Smooth muscle cell (in vitro differentiated cells): Measurements from ENCODE around the gene MIER1. TPM values are rescaled to one million over a fixed set of nuclear protein-coding genes. Genes with fewer than 3 reads are reported as not detected.

Experiments
- DNase-seq: peaks from one replicate; lab custom pipeline; 2025; ENCODE audit not compliant: unreplicated experiment; lab: John Stamatoyannopoulos, UW
- H2AFZ ChIP-seq: fragments of 200-600 bp; sonication (generic); 2 replicates; pipeline ENCODE4 v1.6.0; 2016; ENCODE audit warnings: antibody characterized with exemption, low read depth, mild to moderate bottlenecking
- H3F3A ChIP-seq: fragments of 200-600 bp; sonication (generic); 2 replicates; pipeline ENCODE4 v1.6.0; 2017; ENCODE audit warnings: antibody characterized with exemption, low read depth
- H3K27ac ChIP-seq: fragments of 200-600 bp; sonication (generic); 2 replicates; pipeline ENCODE4 v1.5.1; 2016; ENCODE audit warnings: low read depth, mild to moderate bottlenecking
- H3K27me3 ChIP-seq: fragments of 200-600 bp; sonication (generic); 2 replicates; pipeline ENCODE4 v1.6.1; 2016; ENCODE audit warnings: low read depth, mild to moderate bottlenecking
- H3K36me3 ChIP-seq: fragments of 200-600 bp; sonication (generic); 2 replicates; pipeline ENCODE4 v1.5.1; 2016; ENCODE audit warnings: low read depth
- H3K4me1 ChIP-seq: fragments of 200-600 bp; sonication (generic); 2 replicates; pipeline ENCODE4 v1.5.1; 2016; ENCODE audit warnings: low read depth
- H3K4me2 ChIP-seq: fragments of 200-600 bp; sonication (generic); 2 replicates; pipeline ENCODE4 v1.6.0; 2016; ENCODE audit warnings: mild to moderate bottlenecking
- H3K4me3 ChIP-seq: fragments of 200-600 bp; sonication (generic); 2 replicates; pipeline ENCODE4 v1.5.1; 2016; ENCODE audit warnings: mild to moderate bottlenecking
- H3K79me2 ChIP-seq: fragments of 200-600 bp; sonication (generic); 2 replicates; pipeline ENCODE4 v1.6.0; 2016; ENCODE audit warnings: low read depth, mild to moderate bottlenecking
- H3K9ac ChIP-seq: fragments of 200-600 bp; sonication (generic); 2 replicates; pipeline ENCODE4 v1.6.0; 2016; ENCODE audit warnings: low read depth
- H3K9me3 ChIP-seq: fragments of 200-600 bp; sonication (generic); replicated peaks from 2 replicates; pipeline ENCODE4 v1.5.1; 2016; ENCODE audit warnings: low read depth
- H4K20me1 ChIP-seq: fragments of 200-600 bp; sonication (generic); 2 replicates; pipeline ENCODE4 v1.6.0; 2016; ENCODE audit warnings: low read depth
- WGBS: methylation state at CpG from one replicate; pipeline ENCODE4 v1.1.7; 2016; ENCODE audit warnings: low lambda C conversion rate; 5-methylcytosine and 5-hydroxymethylcytosine counted together
- polyA plus RNA-seq: library from polyadenylated mRNA; unstranded; fragments of >200 nt; fragmentation: Nextera tagmentation; extraction: Ambion mirVana; gene quantifications from 2 replicates; pipeline ENCODE4 v1.2.1, GENCODE V29; 2016
- total RNA-seq: library from RNA; depleted of rRNA; stranded (reverse); fragments of >200 nt; gene quantifications from 2 replicates; pipeline ENCODE4 v1.2.3, GENCODE V29; 2014
- TF ChIP-seq, protein P1 (sequence below): fragments of 200-600 bp; sonication (generic); IDR thresholded peaks from 2 replicates; pipeline ENCODE4 v1.5.1; 2017; ENCODE audit warnings: borderline replicate concordance, mild to moderate bottlenecking, antibody characterized with exemption; ENCODE audit not compliant: insufficient read depth, poor library complexity, severe bottlenecking

Gene MIER1
- total and polyA plus RNA-seq, 2 experiments from 2014 or later = 17.4 to 36.1 TPM

DNA sequence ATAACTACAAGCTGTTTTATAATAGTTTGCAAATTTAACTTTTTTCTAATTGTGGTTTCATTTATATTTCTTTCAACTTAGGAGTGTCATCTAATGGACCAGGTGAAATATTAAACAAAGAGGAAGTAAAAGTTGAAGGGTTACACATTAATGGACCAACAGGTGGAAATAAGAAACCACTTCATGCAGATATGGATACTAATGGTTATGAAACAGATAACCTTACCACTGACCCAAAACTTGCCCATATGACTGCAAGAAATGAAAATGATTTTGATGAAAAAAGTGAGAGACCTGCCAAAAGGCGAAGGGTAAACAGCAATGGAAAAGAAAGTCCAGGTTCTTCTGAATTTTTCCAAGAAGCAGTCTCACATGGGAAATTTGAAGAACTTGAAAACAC lies 59.7 kb downstream of the MIER1 start:
- Histone ChIP-seq H3K36me3 (peaks cover 23% of the 10 kb centered on the region), H3K9me3 (no peaks in the 10 kb centered on the region), H3F3A (peaks cover 5% of the 10 kb centered on the region), H2AFZ (no peak overlapping the region), H3K4me3 (no peak overlapping the region), H3K79me2 (no peaks in the 10 kb centered on the region), H4K20me1 (no peaks in the 10 kb centered on the region), H3K27ac (no peak overlapping the region), H3K27me3 (no peaks in the 10 kb centered on the region), H3K4me1 (no peaks in the 10 kb centered on the region), H3K9ac (no peak overlapping the region), H3K4me2 (no peak overlapping the region)
- 100% methylated on average over 1 of the region's 1 CpG for WGBS
- DNase-seq = no peak
- TF ChIP-seq, protein P1, sequence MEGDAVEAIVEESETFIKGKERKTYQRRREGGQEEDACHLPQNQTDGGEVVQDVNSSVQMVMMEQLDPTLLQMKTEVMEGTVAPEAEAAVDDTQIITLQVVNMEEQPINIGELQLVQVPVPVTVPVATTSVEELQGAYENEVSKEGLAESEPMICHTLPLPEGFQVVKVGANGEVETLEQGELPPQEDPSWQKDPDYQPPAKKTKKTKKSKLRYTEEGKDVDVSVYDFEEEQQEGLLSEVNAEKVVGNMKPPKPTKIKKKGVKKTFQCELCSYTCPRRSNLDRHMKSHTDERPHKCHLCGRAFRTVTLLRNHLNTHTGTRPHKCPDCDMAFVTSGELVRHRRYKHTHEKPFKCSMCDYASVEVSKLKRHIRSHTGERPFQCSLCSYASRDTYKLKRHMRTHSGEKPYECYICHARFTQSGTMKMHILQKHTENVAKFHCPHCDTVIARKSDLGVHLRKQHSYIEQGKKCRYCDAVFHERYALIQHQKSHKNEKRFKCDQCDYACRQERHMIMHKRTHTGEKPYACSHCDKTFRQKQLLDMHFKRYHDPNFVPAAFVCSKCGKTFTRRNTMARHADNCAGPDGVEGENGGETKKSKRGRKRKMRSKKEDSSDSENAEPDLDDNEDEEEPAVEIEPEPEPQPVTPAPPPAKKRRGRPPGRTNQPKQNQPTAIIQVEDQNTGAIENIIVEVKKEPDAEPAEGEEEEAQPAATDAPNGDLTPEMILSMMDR = no peak

DNA sequence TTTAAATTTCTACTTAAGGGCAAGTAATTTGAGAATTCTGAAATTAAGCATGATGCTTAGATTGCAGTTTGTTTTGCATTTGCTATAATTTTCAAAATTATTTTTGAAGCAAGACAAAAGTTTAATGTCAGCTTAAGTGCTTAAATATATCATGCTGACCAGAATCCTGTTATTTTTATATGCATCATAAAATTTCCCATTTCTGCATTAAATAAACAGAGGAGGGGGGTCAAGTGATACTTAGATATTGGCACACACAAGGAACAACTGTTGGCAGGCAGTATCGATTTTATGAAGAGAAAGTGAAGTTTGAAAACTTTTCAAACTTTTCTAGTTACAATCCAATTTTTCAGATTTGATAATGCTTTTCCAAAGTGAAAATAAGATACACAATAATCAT lies 61.0 kb downstream of the MIER1 start:
- Histone ChIP-seq H4K20me1 (no peaks in the 10 kb centered on the region), H3K9me3 (no peaks in the 10 kb centered on the region), H3K4me1 (no peaks in the 10 kb centered on the region)

DNA sequence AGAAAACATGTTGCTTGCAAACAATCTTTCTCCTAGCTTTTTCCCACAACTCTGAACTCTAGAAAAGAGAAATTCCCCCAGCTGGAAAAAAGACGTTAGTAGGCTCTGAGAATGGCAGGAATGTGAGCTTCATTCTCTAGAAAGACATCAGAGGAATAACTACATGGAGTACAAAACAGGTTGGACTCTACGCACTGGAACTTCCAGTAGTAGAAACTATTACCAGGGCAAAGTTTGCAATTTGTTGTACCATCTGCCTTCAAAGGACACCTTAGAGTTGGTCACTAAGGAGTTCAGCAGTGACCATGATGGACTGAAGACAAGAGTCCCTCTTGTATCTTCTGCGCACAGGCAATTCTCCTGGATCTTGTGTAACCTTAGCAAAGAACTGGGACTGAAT lies 68.3 kb downstream of the MIER1 start:
- Histone ChIP-seq H2AFZ (no peak overlapping the region), H3K36me3 (no peaks in the 10 kb centered on the region), H3K4me3 (no peak overlapping the region), H4K20me1 (no peaks in the 10 kb centered on the region), H3K27me3 (no peaks in the 10 kb centered on the region), H3F3A (peaks cover 5% of the 10 kb centered on the region), H3K4me1 (no peaks in the 10 kb centered on the region), H3K27ac (no peak overlapping the region), H3K9ac (no peak overlapping the region), H3K4me2 (no peak overlapping the region), H3K9me3 (no peaks in the 10 kb centered on the region), H3K79me2 (no peaks in the 10 kb centered on the region)
- TF ChIP-seq, protein P1 = no peak
- 83% methylated on average over 3 of the region's 3 CpGs for WGBS
- DNase-seq = no peak

More for the DNA sequence above, 61.0 kb downstream of the MIER1 start:
- H3F3A ChIP-seq = peaks cover 5% of the 10 kb centered on the region
- no peak overlapping the region for H2AFZ ChIP-seq
- WGBS = 100% methylated on average over 1 of the region's 1 CpG
- H3K36me3 ChIP-seq = peaks cover 20% of the 10 kb centered on the region
- H3K79me2 ChIP-seq = no peaks in the 10 kb centered on the region
- H3K27ac ChIP-seq = no peak overlapping the region
- H3K4me3 ChIP-seq = no peak overlapping the region
- TF ChIP-seq, protein P1 = no peak
- no peak overlapping the region for H3K9ac ChIP-seq
- no peaks in the 10 kb centered on the region for H3K27me3 ChIP-seq
- no peak for DNase-seq
- no peak overlapping the region for H3K4me2 ChIP-seq

DNA sequence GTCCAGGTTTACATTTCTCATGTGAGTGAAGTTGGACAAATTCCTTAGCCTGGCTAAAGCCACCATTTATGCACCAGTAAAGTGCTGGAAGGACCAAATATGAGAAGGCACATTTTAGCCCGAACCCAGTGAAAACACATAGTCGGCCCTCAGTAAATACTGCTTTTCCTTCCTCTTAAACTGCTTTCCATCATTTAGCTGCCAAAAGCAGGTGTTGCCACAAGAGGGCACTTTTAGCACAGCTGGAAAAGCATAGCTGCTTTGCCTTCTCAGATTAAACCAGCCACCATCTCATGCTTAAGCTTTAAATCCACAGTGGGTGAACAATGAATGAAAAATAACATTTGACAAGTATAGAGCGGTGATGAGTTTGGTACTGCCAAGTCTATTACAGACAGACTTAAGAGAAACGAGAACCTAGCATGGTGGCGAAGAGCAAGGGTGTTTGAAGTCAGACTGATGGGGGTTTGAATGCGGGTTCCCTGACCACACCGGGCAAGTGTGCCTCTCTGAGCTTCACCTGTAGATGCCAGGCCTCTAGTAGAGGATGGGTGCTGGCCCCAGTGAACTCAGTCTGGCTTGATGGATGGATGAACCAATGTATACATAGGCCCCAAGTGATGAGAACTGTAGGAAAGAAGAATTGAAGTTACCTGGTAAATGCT lies 71.4 kb downstream of the MIER1 start:
- no peak for DNase-seq
- H3F3A ChIP-seq = peaks cover 8% of the 10 kb centered on the region
- H3K4me1 ChIP-seq = no peaks in the 10 kb centered on the region
- H4K20me1 ChIP-seq = no peaks in the 10 kb centered on the region
- TF ChIP-seq, protein P1 = peak; percentile 69
- no peak overlapping the region for H2AFZ ChIP-seq
- H3K27me3 ChIP-seq = no peaks in the 10 kb centered on the region
- H3K79me2 ChIP-seq = no peaks in the 10 kb centered on the region
- no peak overlapping the region for H3K9ac ChIP-seq
- H3K36me3 ChIP-seq = peaks cover 4% of the 10 kb centered on the region
- H3K27ac ChIP-seq = no peak overlapping the region
- H3K4me2 ChIP-seq = no peak overlapping the region
- no peak overlapping the region for H3K4me3 ChIP-seq
- H3K9me3 ChIP-seq = no peaks in the 10 kb centered on the region
- 84% methylated on average over 7 of the region's 7 CpGs for WGBS
